Measurements from ENCODE around the gene PARD3. TPM values are rescaled to one million over a fixed set of nuclear protein-coding genes. Genes with fewer than 3 reads are reported as not detected.

PARD3 gene
- total and polyA plus RNA-seq, 2 donors from 2014 or later = 21.1 to 47.5 TPM

- no peaks in the 10 kb centered on the region for H3K36me3 ChIP-seq (ENCODE audit: control insufficient read depth in 2 of 3, insufficient read depth in 3 of 3, low read length in 3 of 3)
- no peaks in the 10 kb centered on the region for H3K27me3 ChIP-seq (ENCODE audit: control insufficient read depth, insufficient read depth, low read length)
- no peaks in the 10 kb centered on the region for H3K9me3 ChIP-seq (ENCODE audit: control insufficient read depth in 2 of 3, insufficient read depth in 1 of 3, low read length in 3 of 3)
- H3K9ac ChIP-seq (ENCODE audit: low read length in 3 of 3) = no peak overlapping the region
- intact Hi-C loops (cut with DNase I) = no loop called here
- DNase-seq (no peak), FAIRE-seq (no peak)
- peaks cover 0 to 7% (median 3%) of the 10 kb centered on the region in 3 donors for H3K4me1 ChIP-seq (ENCODE audit: control insufficient read depth in 2 of 3, insufficient read depth in 2 of 3, low read depth in 1 of 3, low read length in 3 of 3)
- TF ChIP-seq CTCF (IDR thresholded peaks at IDR 0.05; ENCODE audit: borderline replicate concordance, extremely low read depth, insufficient read depth) = no peak
- no peak overlapping the region for H3K27ac ChIP-seq (ENCODE audit: low read depth in 2 of 2, low read length in 2 of 2)
- H3K4me3 ChIP-seq (ENCODE audit: low read length in 3 of 3) = no peak overlapping the region
Observed at GRCh38 chr10:34682580-34682979, 132.5 kb downstream of the PARD3 start.

GRCh38 chr10:34681933-34682332, 133.2 kb downstream of the PARD3 start:
- no peaks in the 10 kb centered on the region for H3K27me3 ChIP-seq (ENCODE audit: control insufficient read depth, insufficient read depth, low read length)
- no peaks in the 10 kb centered on the region for H3K36me3 ChIP-seq (ENCODE audit: control insufficient read depth in 2 of 3, insufficient read depth in 3 of 3, low read length in 3 of 3)
- no peak for TF ChIP-seq CTCF (IDR thresholded peaks at IDR 0.05; ENCODE audit: borderline replicate concordance, extremely low read depth, insufficient read depth)
- H3K27ac ChIP-seq (ENCODE audit: low read depth in 2 of 2, low read length in 2 of 2) = no peak overlapping the region
- DNase-seq (no peak), FAIRE-seq (no peak)
- H3K9ac ChIP-seq (ENCODE audit: low read length in 3 of 3) = no peak overlapping the region
- no peaks in the 10 kb centered on the region for H3K9me3 ChIP-seq (ENCODE audit: control insufficient read depth in 2 of 3, insufficient read depth in 1 of 3, low read length in 3 of 3)
- H3K4me3 ChIP-seq (ENCODE audit: low read length in 3 of 3) = no peak overlapping the region
- intact Hi-C loops (cut with DNase I) = no loop called here
- peaks cover 0 to 4% (median 0%) of the 10 kb centered on the region in 3 donors for H3K4me1 ChIP-seq (ENCODE audit: control insufficient read depth in 2 of 3, insufficient read depth in 2 of 3, low read depth in 1 of 3, low read length in 3 of 3)

- H3K36me3 ChIP-seq (ENCODE audit: control insufficient read depth in 2 of 3, insufficient read depth in 3 of 3, low read length in 3 of 3) = no peaks in the 10 kb centered on the region
- H3K27me3 ChIP-seq (ENCODE audit: control insufficient read depth, insufficient read depth, low read length) = no peaks in the 10 kb centered on the region
- no peak overlapping the region for H3K9ac ChIP-seq (ENCODE audit: low read length in 3 of 3)
- H3K27ac ChIP-seq (ENCODE audit: low read depth in 2 of 2, low read length in 2 of 2) = no peak overlapping the region
- DNase-seq (no peak), FAIRE-seq (no peak)
- intact Hi-C loops (cut with DNase I) = no loop called here
- no peak overlapping the region for H3K4me3 ChIP-seq (ENCODE audit: low read length in 3 of 3)
- no peaks in the 10 kb centered on the region for H3K9me3 ChIP-seq (ENCODE audit: control insufficient read depth in 2 of 3, insufficient read depth in 1 of 3, low read length in 3 of 3)
- TF ChIP-seq CTCF (IDR thresholded peaks at IDR 0.05; ENCODE audit: borderline replicate concordance, extremely low read depth, insufficient read depth) = no peak
- peaks cover 0 to 4% (median 0%) of the 10 kb centered on the region in 3 donors for H3K4me1 ChIP-seq (ENCODE audit: control insufficient read depth in 2 of 3, insufficient read depth in 2 of 3, low read depth in 1 of 3, low read length in 3 of 3)
Observed at GRCh38 chr10:34679177-34679576, 135.9 kb downstream of the PARD3 start.

- intact Hi-C loops (cut with DNase I) = no loop called here
- Histone ChIP-seq H3K4me3 (ENCODE audit: low read length in 3 of 3) (no peak overlapping the region), H3K4me1 (ENCODE audit: control insufficient read depth in 2 of 3, insufficient read depth in 2 of 3, low read depth in 1 of 3, low read length in 3 of 3) (no peaks in the 10 kb centered on the region), H3K36me3 (ENCODE audit: control insufficient read depth in 2 of 3, insufficient read depth in 3 of 3, low read length in 3 of 3) (no peaks in the 10 kb centered on the region), H3K27ac (ENCODE audit: low read depth in 2 of 2, low read length in 2 of 2) (no peak overlapping the region), H3K9ac (ENCODE audit: low read length in 3 of 3) (no peak overlapping the region), H3K27me3 (ENCODE audit: control insufficient read depth, insufficient read depth, low read length) (no peaks in the 10 kb centered on the region), H3K9me3 (ENCODE audit: control insufficient read depth in 2 of 3, insufficient read depth in 1 of 3, low read length in 3 of 3) (no peaks in the 10 kb centered on the region)
- TF ChIP-seq CTCF (IDR thresholded peaks at IDR 0.05; ENCODE audit: borderline replicate concordance, extremely low read depth, insufficient read depth) = no peak
- DNase-seq (no peak), FAIRE-seq (no peak)
Observed at GRCh38 chr10:34677591-34677990, 137.5 kb downstream of the PARD3 start.

Measured in kidney (tissue), 14 donors.